ENCODE measurements around the gene DEPDC5. TPM values are rescaled to one million over a fixed set of nuclear protein-coding genes. Genes with fewer than 3 reads are reported as not detected.

DEPDC5 gene
- total RNA-seq, 3 donors from 2014 or later (not counting 1 experiment from before 2014, with no cell fraction given) = 56.7 to 67.9 (median 62.6) TPM

- peaks cover 11 to 24% of the 10 kb centered on the region in 2 donors for H3K4me1 Mint-ChIP-seq
- DNase-seq (no peak), ATAC-seq (no peak)
- H3K36me3 Mint-ChIP-seq = peaks cover 8% of the 10 kb centered on the region
- H3K4me3 ChIP-seq (ENCODE audit: low read length) = no peak overlapping the region
- H3K4me1 ChIP-seq (ENCODE audit: control insufficient read depth, insufficient read depth, low read length) = peaks cover 18% of the 10 kb centered on the region
- no peak overlapping the region for H3K27ac Mint-ChIP-seq
- no peaks in the 10 kb centered on the region for H3K9me3 Mint-ChIP-seq
- no peak for TF ChIP-seq CTCF (IDR thresholded peaks at IDR 0.05)
- H3K27ac ChIP-seq (ENCODE audit: low read length) = no peak overlapping the region
- H3K4me3 Mint-ChIP-seq = no peak overlapping the region
- WGBS (ENCODE audit: insufficient coverage) = 93% methylated on average over 4 of the region's 6 CpGs
- H3K27me3 Mint-ChIP-seq (ENCODE audit: low read depth in 2 of 2) = no peaks in the 10 kb centered on the region
- no peaks in the 10 kb centered on the region for H3K27me3 ChIP-seq (ENCODE audit: control insufficient read depth, insufficient read depth, low read length)
- intact Hi-C loops (cut with micrococcal nuclease) = no loop called here
- H3K36me3 ChIP-seq (ENCODE audit: control insufficient read depth, insufficient read depth, low read length) = peaks cover 25% of the 10 kb centered on the region
- no peaks in the 10 kb centered on the region for H3K9me3 ChIP-seq (ENCODE audit: control insufficient read depth, insufficient read depth, low read length)
Observed at GRCh38 chr22:31881200-31881599, 127.4 kb downstream of the DEPDC5 start.

GRCh38 chr22:31881865-31882264 is 128.0 kb downstream of the DEPDC5 start:
- no peaks in the 10 kb centered on the region for H3K27me3 ChIP-seq (ENCODE audit: control insufficient read depth, insufficient read depth, low read length)
- peaks cover 11% of the 10 kb centered on the region for H3K4me1 ChIP-seq (ENCODE audit: control insufficient read depth, insufficient read depth, low read length)
- no peak overlapping the region for H3K4me3 Mint-ChIP-seq
- ATAC-seq (no peak), DNase-seq (no peak)
- no peak overlapping the region for H3K27ac ChIP-seq (ENCODE audit: low read length)
- H3K9me3 Mint-ChIP-seq = no peaks in the 10 kb centered on the region
- no peak for TF ChIP-seq CTCF (IDR thresholded peaks at IDR 0.05)
- intact Hi-C loops (cut with micrococcal nuclease) = no loop called here
- H3K27me3 Mint-ChIP-seq (ENCODE audit: low read depth in 2 of 2) = no peaks in the 10 kb centered on the region
- peaks cover 5 to 18% of the 10 kb centered on the region in 2 donors for H3K4me1 Mint-ChIP-seq
- H3K4me3 ChIP-seq (ENCODE audit: low read length) = no peak overlapping the region
- no peaks in the 10 kb centered on the region for H3K9me3 ChIP-seq (ENCODE audit: control insufficient read depth, insufficient read depth, low read length)
- peaks cover 8% of the 10 kb centered on the region for H3K36me3 Mint-ChIP-seq
- WGBS (ENCODE audit: insufficient coverage) = 94% methylated on average over 3 of the region's 3 CpGs
- H3K36me3 ChIP-seq (ENCODE audit: control insufficient read depth, insufficient read depth, low read length) = peaks cover 25% of the 10 kb centered on the region
- H3K27ac Mint-ChIP-seq = no peak overlapping the region

- no peak for DNase-seq
- TF ChIP-seq CTCF (IDR thresholded peaks at IDR 0.05) = no peak
- 78% methylated on average over 3 of the region's 3 CpGs for WGBS (ENCODE audit: insufficient coverage)
- Mint-ChIP-seq H3K4me1 (peaks cover 5 to 18% of the 10 kb centered on the region in 2 donors), H3K4me3 (no peak overlapping the region), H3K36me3 (peaks cover 8% of the 10 kb centered on the region), H3K27me3 (ENCODE audit: low read depth in 2 of 2) (no peaks in the 10 kb centered on the region), H3K27ac (no peak overlapping the region), H3K9me3 (no peaks in the 10 kb centered on the region)
- intact Hi-C loops (cut with micrococcal nuclease) = no loop called here
- H3K36me3 ChIP-seq (ENCODE audit: control insufficient read depth, insufficient read depth, low read length) = peaks cover 25% of the 10 kb centered on the region
- no peaks in the 10 kb centered on the region for H3K9me3 ChIP-seq (ENCODE audit: control insufficient read depth, insufficient read depth, low read length)
- no peaks in the 10 kb centered on the region for H3K27me3 ChIP-seq (ENCODE audit: control insufficient read depth, insufficient read depth, low read length)
- no peak overlapping the region for H3K27ac ChIP-seq (ENCODE audit: low read length)
- ATAC-seq = no peak
- peaks cover 8% of the 10 kb centered on the region for H3K4me1 ChIP-seq (ENCODE audit: control insufficient read depth, insufficient read depth, low read length)
- no peak overlapping the region for H3K4me3 ChIP-seq (ENCODE audit: low read length)
Observed at GRCh38 chr22:31882971-31883370, 129.2 kb downstream of the DEPDC5 start.

GRCh38 chr22:31883989-31884388 is 130.2 kb downstream of the DEPDC5 start:
- H3K27me3 Mint-ChIP-seq (ENCODE audit: low read depth in 2 of 2) = no peaks in the 10 kb centered on the region
- no peak for DNase-seq
- Histone ChIP-seq H3K4me1 (ENCODE audit: control insufficient read depth, insufficient read depth, low read length) (peaks cover 8% of the 10 kb centered on the region), H3K9me3 (ENCODE audit: control insufficient read depth, insufficient read depth, low read length) (no peaks in the 10 kb centered on the region), H3K4me3 (ENCODE audit: low read length) (no peak overlapping the region), H3K27me3 (ENCODE audit: control insufficient read depth, insufficient read depth, low read length) (no peaks in the 10 kb centered on the region), H3K27ac (ENCODE audit: low read length) (no peak overlapping the region), H3K36me3 (ENCODE audit: control insufficient read depth, insufficient read depth, low read length) (peaks cover 25% of the 10 kb centered on the region)
- no peak for TF ChIP-seq CTCF (IDR thresholded peaks at IDR 0.05)
- intact Hi-C loops (cut with micrococcal nuclease) = no loop called here
- no peak for ATAC-seq
- H3K27ac Mint-ChIP-seq = no peak overlapping the region
- H3K36me3 Mint-ChIP-seq = peaks cover 8% of the 10 kb centered on the region
- H3K4me3 Mint-ChIP-seq = no peak overlapping the region
- no peaks in the 10 kb centered on the region for H3K9me3 Mint-ChIP-seq
- H3K4me1 Mint-ChIP-seq = peaks cover 5 to 19% of the 10 kb centered on the region in 2 donors
- 91% methylated on average over 6 of the region's 6 CpGs for WGBS (ENCODE audit: insufficient coverage)
